Sigmoid colon (tissue), 7 donors: ENCODE results near the gene GSN. TPM values are rescaled to one million over a fixed set of nuclear protein-coding genes. Genes with fewer than 3 reads are reported as not detected.
"Not testable (repeated sequence)": the region's sequence is repeated elsewhere in the genome, so short reads cannot be mapped to it uniquely, and the experiment has no call there.

Experiments
- DNase-seq: peaks from one replicate; pipeline ENCODE4 v3.0.0-alpha.2; 2019
- H3K27ac ChIP-seq, 4 donors: fragments of 200-600 bp; sonication (generic); one replicate each; pipeline ENCODE4 v1.5.1; 2016 to 2019; ENCODE audit warnings: mild to moderate bottlenecking in 1 of 4
- H3K27me3 ChIP-seq, 3 donors: fragments of 200-600 bp; sonication (generic); one replicate each; pipeline ENCODE4 v1.5.1; 2019; ENCODE audit warnings: mild to moderate bottlenecking in 1 of 3
- H3K36me3 ChIP-seq, 4 donors: fragments of 200-600 bp; sonication (generic); one replicate each; pipeline ENCODE4 v1.5.1; 2016 to 2019
- H3K4me1 ChIP-seq, 4 donors: fragments of 200-600 bp; sonication (generic); one replicate each; pipeline ENCODE4 v1.5.1; 2017 to 2019
- H3K4me3 ChIP-seq, 4 donors: fragments of 200-600 bp; sonication (generic); one replicate each; pipeline ENCODE4 v1.5.1; 2017 to 2019; ENCODE audit warnings: mild to moderate bottlenecking in 2 of 4, moderate library complexity in 1 of 4
- H3K9me3 ChIP-seq, 4 donors: fragments of 200-600 bp in 3 of 4; sonication (generic) in 3 of 4; one replicate each; pipeline versions ENCODE4 v1.5.1 to v1.6.1; 2013 to 2019
- EP300 ChIP-seq, 4 donors: sonication (generic); formaldehyde crosslinking; IDR thresholded peaks; one replicate each; pipeline ENCODE4 v1.6.1; 2017; ENCODE audit warnings: antibody characterized with exemption in 4 of 4
- POLR2A ChIP-seq, 2 donors: fragments of 450-650 bp; IDR thresholded peaks; one replicate each; pipeline ENCODE4 v1.6.1; 2016; ENCODE audit warnings: antibody characterized with exemption in 2 of 2, mild to moderate bottlenecking in 2 of 2, moderate library complexity in 2 of 2
- POLR2AphosphoS5 ChIP-seq, 4 donors: sonication (generic); formaldehyde crosslinking; IDR thresholded peaks; one replicate each; pipeline ENCODE4 v1.6.1; 2017; ENCODE audit warnings: antibody characterized with exemption in 4 of 4
- WGBS, 2 donors: extraction: QIAGEN DNeasy Blood & Tissue Kit; methylation state at CpG; one replicate each; pipeline ENCODE4 v1.1.7; 2013; 5-methylcytosine and 5-hydroxymethylcytosine counted together
- intact Hi-C: fragments of 100-400 bp; cut with DNase I; formaldehyde crosslinking; loops from one replicate; pipeline ENCODE4 v1.15.1; 2023
- polyA plus RNA-seq, 3 donors: library from polyadenylated mRNA; stranded (reverse); fragments of 200-250 nt; gene quantifications; one replicate each; pipeline ENCODE4 v1.2.3, GENCODE V29; 2013
- total RNA-seq, 4 donors: library from RNA; depleted of rRNA; stranded (reverse); fragments of >200 nt; gene quantifications; one replicate each; pipeline ENCODE4 v1.1.0, GENCODE V29; 2016
- TF ChIP-seq, protein P1 (sequence below), 4 experiments: fragments of 450-650 bp in 3 of 4; fragments of 200-600 bp in 1 of 4; IDR thresholded peaks; one replicate each; pipeline ENCODE4 v1.5.1; 2016 to 2019; ENCODE audit warnings: antibody characterized with exemption in 4 of 4, mild to moderate bottlenecking in 3 of 4, moderate library complexity in 2 of 4
- donor health status: healthy with polysubstance abuse.
- donor health status: Bipolar disorder and iron deficiency.
- donor health status: healthy.

Gene GSN
- total and polyA plus RNA-seq, 7 donors: 333 to 2,826 (median 1,610) TPM

DNA sequence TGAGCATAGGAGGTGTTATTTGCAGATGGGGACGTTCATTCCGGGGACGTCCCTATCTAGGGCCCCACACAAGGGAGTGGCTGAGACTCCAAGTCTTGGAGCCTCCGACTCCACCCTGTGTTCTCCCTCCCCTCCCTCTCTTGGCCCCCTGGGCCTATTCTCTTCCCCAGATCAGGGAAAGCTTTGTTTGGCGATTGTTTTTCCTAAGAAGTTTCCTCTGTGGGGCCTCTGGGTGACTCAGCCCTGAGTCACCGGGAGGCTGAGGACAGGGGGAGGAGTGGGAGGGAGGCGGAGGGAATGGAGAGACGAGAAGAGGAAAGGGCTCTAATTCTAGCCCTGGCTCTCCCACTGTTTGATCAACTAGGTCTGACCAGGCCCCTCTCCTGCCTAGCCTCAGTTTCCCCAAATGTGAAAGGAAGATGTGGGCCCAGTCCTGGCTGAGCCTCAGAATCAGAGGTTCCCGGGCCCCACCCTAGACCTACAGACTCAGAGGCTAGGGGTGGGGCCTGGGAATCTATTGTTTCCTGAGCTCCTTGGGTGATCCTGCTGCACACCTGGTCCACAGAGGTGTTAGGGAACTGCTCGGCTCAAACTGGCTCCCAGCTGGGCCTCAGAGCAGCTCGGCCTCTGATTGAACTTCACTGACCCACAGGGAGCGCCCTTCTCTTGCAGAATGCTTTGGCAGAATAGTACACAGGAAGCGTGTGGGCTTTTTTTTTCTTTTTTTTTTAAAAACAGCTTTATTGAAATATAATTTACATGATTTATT lies 19.2 kb downstream of the GSN start:
- Histone ChIP-seq H3K27ac (peak overlapping the region; percentile 94 to 99 (median 97)), H3K4me3 (peak overlapping the region in 2 of 4 donors; percentile 3 to 18), H3K9me3 (no peaks in the 10 kb centered on the region), H3K36me3 (peaks cover 0 to 20% (median 5%) of the 10 kb centered on the region in 4 donors), H3K27me3 (no peaks in the 10 kb centered on the region), H3K4me1 (peaks cover 2 to 99% (median 93%) of the 10 kb centered on the region in 4 donors)
- DNase-seq: peak; percentile 94
- intact Hi-C loops: no loop called here
- 5 to 36% methylated on average over 13 of the region's 13 CpGs for WGBS, 2 donors
- TF ChIP-seq POLR2A (IDR thresholded peaks at IDR 0.05): peak in 1 of 2 donors; percentile 11
- TF ChIP-seq, protein P1, sequence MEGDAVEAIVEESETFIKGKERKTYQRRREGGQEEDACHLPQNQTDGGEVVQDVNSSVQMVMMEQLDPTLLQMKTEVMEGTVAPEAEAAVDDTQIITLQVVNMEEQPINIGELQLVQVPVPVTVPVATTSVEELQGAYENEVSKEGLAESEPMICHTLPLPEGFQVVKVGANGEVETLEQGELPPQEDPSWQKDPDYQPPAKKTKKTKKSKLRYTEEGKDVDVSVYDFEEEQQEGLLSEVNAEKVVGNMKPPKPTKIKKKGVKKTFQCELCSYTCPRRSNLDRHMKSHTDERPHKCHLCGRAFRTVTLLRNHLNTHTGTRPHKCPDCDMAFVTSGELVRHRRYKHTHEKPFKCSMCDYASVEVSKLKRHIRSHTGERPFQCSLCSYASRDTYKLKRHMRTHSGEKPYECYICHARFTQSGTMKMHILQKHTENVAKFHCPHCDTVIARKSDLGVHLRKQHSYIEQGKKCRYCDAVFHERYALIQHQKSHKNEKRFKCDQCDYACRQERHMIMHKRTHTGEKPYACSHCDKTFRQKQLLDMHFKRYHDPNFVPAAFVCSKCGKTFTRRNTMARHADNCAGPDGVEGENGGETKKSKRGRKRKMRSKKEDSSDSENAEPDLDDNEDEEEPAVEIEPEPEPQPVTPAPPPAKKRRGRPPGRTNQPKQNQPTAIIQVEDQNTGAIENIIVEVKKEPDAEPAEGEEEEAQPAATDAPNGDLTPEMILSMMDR (IDR thresholded peaks at IDR 0.05): no peak
- TF ChIP-seq EP300 (IDR thresholded peaks at IDR 0.05): peak in 3 of 4 donors; percentile 20 to 90 (median 65)
- peak; percentile 73 to 81 (median 78) for TF ChIP-seq POLR2AphosphoS5 (IDR thresholded peaks at IDR 0.05)

DNA sequence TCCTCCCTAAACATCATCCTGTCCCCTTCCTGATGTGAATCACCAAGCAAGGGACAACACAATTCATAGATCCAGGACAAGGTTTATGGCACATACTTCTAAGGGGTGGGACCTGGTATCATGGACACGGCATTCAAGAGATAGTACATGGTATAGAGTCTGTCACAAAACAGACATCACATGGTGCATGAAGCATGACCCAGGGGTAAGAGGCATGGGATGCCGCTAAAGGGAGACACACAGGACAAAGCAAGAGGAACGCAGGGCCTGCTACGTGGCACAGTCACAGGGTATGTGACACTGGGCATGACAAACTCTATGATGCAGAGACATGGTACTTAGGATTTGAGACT lies 20.7 kb downstream of the GSN start:
- TF ChIP-seq, protein P1 (IDR thresholded peaks at IDR 0.05): no peak
- TF ChIP-seq POLR2AphosphoS5 (IDR thresholded peaks at IDR 0.05) (no peak), EP300 (IDR thresholded peaks at IDR 0.05) (peak in 1 of 4 donors; percentile 11), POLR2A (IDR thresholded peaks at IDR 0.05) (no peak)
- Histone ChIP-seq H3K27ac (peak overlapping the region; percentile 94 to 99 (median 97)), H3K9me3 (no peaks in the 10 kb centered on the region), H3K4me3 (peak overlapping the region in 1 of 4 donors; percentile 8), H3K4me1 (peaks cover 2 to 99% (median 93%) of the 10 kb centered on the region in 4 donors), H3K27me3 (no peaks in the 10 kb centered on the region), H3K36me3 (peaks cover 0 to 20% (median 5%) of the 10 kb centered on the region in 4 donors)
- no peak for DNase-seq
- 41 to 61% methylated on average over 4 of the region's 4 CpGs for WGBS, 2 donors
- intact Hi-C loops: loop anchor here (2.0 kb wide), 2 partner anchors 20 to 36 kb away; partner anchors contain the start of gene GSN

DNA sequence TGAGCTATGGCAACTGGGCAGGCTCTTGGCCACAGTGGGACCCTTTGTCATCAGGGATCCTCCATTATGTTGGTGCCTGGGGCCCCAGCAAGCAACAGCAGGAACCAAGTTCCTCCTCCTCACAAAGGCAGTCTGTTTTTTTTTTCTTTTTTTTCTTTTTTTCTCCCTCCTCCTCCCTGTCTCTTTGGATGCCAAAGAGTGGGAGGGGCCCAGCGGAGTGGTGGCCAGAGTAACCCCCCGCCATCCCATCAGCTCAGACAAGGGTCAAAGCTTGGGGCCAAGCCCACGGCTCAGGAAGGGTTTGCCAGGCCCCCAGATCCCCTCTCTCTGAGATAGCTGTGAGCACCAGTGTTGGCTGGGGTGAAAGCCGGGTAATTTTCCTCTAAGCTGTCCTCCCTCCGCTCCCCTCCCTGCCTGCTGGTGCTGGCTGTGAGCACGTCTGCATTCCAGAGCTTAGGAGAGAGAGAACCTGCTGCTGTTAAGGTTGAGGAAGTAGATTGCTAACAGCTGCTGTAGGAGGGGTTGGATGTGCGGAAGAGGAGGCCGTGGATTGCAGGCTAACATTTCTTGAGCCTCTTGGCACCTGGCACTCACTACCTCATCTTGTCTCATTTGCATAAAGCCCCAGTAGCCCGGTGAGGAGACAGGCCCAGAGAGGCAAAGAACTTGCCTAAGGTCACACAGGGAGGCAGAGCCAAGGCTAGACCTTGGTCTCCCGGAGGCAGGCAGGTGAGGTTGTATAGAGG lies 21.2 kb downstream of the GSN start:
- Histone ChIP-seq H3K4me3 (peak overlapping the region in 2 of 4 donors; percentile 8 to 16), H3K27me3 (no peaks in the 10 kb centered on the region), H3K9me3 (no peaks in the 10 kb centered on the region), H3K4me1 (peaks cover 2 to 99% (median 93%) of the 10 kb centered on the region in 4 donors), H3K36me3 (peaks cover 0 to 19% (median 3%) of the 10 kb centered on the region in 4 donors), H3K27ac (peak overlapping the region; percentile 94 to 99 (median 97))
- TF ChIP-seq EP300 (IDR thresholded peaks at IDR 0.05) (peak in 1 of 4 donors; percentile 15), POLR2AphosphoS5 (IDR thresholded peaks at IDR 0.05) (peak; percentile 59 to 74 (median 70))
- TF ChIP-seq, protein P1 (IDR thresholded peaks at IDR 0.05): no peak
- WGBS, 2 donors: 13 to 34% methylated on average over 10 of the region's 10 CpGs
- intact Hi-C loops: loop anchor here (2.0 kb wide), 2 partner anchors 20 to 36 kb away; partner anchors contain the start of gene GSN
- DNase-seq: peak; percentile 94

DNA sequence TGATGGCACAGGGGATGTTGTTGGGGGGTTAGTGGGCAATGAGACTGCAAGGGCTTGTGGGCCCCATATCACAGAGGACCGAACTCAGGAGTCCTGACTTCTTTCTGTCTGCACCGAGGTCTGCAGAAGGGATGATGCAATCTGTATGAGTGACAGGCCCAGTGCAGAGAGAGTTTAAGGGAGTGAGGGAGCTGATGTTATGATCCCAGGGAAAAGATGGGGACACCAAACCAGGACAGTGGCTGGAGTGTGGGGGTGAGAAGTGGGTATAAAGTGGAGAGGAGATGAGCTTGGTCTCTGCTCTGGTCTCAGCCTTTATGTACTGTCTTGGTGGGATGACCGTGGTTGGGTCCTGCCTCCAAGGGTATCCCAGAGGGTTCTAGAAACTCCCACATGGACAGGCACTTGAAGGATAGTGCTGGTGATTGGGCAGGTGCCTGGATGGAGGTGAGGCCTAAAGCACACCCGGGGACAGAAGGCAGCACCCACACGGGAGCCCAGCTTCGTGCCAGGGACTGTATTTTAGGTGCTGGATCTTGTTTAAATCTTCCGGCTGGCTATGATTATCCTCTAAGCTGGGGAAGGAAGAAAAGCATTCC lies 21.9 kb downstream of the GSN start:
- WGBS, 2 donors: 71 to 72% methylated on average over 7 of the region's 7 CpGs
- peak overlapping the region in 2 of 4 donors; percentile 8 to 16 for H3K4me3 ChIP-seq
- TF ChIP-seq EP300 (IDR thresholded peaks at IDR 0.05): no peak
- no peak for TF ChIP-seq POLR2A (IDR thresholded peaks at IDR 0.05)
- peak in 1 of 4 donors; percentile 7 for TF ChIP-seq POLR2AphosphoS5 (IDR thresholded peaks at IDR 0.05)
- TF ChIP-seq, protein P1 (IDR thresholded peaks at IDR 0.05): no peak
- peaks cover 0 to 12% (median 0%) of the 10 kb centered on the region in 4 donors for H3K36me3 ChIP-seq
- H3K27ac ChIP-seq: peak overlapping the region; percentile 94 to 99 (median 97)
- no peaks in the 10 kb centered on the region for H3K9me3 ChIP-seq
- no peaks in the 10 kb centered on the region for H3K27me3 ChIP-seq
- intact Hi-C loops: loop anchor here (2.0 kb wide), 2 partner anchors 21 to 35 kb away; partner anchors contain the start of gene GSN
- peak; percentile 75 for DNase-seq
- peaks cover 2 to 99% (median 93%) of the 10 kb centered on the region in 4 donors for H3K4me1 ChIP-seq

DNA sequence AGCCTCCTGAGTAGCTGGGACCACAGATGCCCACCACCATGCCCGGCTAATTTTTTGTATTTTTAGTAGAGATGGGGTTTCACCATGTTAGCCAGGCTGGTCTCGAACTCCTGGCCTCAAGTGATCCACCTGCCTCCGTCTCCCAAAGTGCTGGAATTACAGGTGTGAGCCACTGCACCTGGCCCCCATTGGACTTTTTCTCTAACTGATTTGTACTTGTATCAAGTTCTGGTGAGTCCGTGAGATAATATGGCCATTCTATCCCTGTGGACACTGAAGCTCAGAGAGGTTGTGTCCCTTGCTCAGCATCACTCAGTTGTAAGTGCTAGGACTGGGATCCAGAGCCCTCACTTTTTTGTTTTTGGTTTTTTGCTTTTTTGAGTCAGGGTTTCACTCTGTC lies 23.6 kb downstream of the GSN start:
- H3K4me3 ChIP-seq, intact Hi-C loops, H3K36me3 ChIP-seq, H3K27me3 ChIP-seq, H3K9me3 ChIP-seq, DNase-seq: not testable (repeated sequence)
- H3K27ac ChIP-seq: peak overlapping the region; percentile 94 to 99 (median 97)
- H3K4me1 ChIP-seq: peaks cover 2 to 99% (median 93%) of the 10 kb centered on the region in 4 donors
- WGBS, 2 donors: 90 to 96% methylated on average over 4 of the region's 4 CpGs
